Endometrium (tissue), 2 donors: ENCODE measurements around the gene PPP6R3.
"Not testable (repeated sequence)": the region's sequence is repeated elsewhere in the genome, so short reads cannot be mapped to it uniquely, and the experiment has no call there.

Source experiments
- FAIRE-seq: peaks from 2 replicates; lab custom pipeline; 2012; peaks lifted over from hg19 to GRCh38; lab: Jason Lieb, UNC
- donor health status: control.
- donor health status: control.

The PPP6R3 gene

GRCh38 chr11:68434159-68434558 lies 26.4 kb upstream of the PPP6R3 start:
- not testable (repeated sequence) for FAIRE-seq

GRCh38 chr11:68436162-68436888 lies 24.2 kb upstream of the PPP6R3 start:
- FAIRE-seq = no peak

GRCh38 chr11:68436985-68437926 lies 23.3 kb upstream of the PPP6R3 start:
- no peak for FAIRE-seq

- no peak for FAIRE-seq
These were observed 22.5 kb upstream of the PPP6R3 start for GRCh38 chr11:68437927-68438657.

GRCh38 chr11:68438658-68439259 lies 21.8 kb upstream of the PPP6R3 start:
- no peak for FAIRE-seq

- no peak for FAIRE-seq
These were observed 21.0 kb upstream of the PPP6R3 start for GRCh38 chr11:68439355-68440065.

- FAIRE-seq = no peak
These were observed 20.3 kb upstream of the PPP6R3 start for GRCh38 chr11:68440224-68440623.

- no peak for FAIRE-seq
These were observed 18.9 kb upstream of the PPP6R3 start for GRCh38 chr11:68441466-68442230.

GRCh38 chr11:68442433-68442832 lies 18.1 kb upstream of the PPP6R3 start:
- no peak for FAIRE-seq

- FAIRE-seq = no peak
These were observed 16.0 kb upstream of the PPP6R3 start for GRCh38 chr11:68444566-68444965.

- no peak for FAIRE-seq
These were observed 15.0 kb upstream of the PPP6R3 start for GRCh38 chr11:68445531-68446035.

GRCh38 chr11:68446046-68446725 lies 14.4 kb upstream of the PPP6R3 start:
- FAIRE-seq = no peak

GRCh38 chr11:68447015-68447801 lies 13.3 kb upstream of the PPP6R3 start:
- no peak for FAIRE-seq

GRCh38 chr11:68447914-68448313 lies 12.6 kb upstream of the PPP6R3 start:
- not testable (repeated sequence) for FAIRE-seq

- no peak for FAIRE-seq
These were observed 11.9 kb upstream of the PPP6R3 start for GRCh38 chr11:68448604-68449011.

GRCh38 chr11:68449951-68450350 lies 10.6 kb upstream of the PPP6R3 start:
- FAIRE-seq = no peak

- FAIRE-seq = no peak
These were observed 9.8 kb upstream of the PPP6R3 start for GRCh38 chr11:68450711-68451110.

- FAIRE-seq = no peak
These were observed 5.8 kb upstream of the PPP6R3 start for GRCh38 chr11:68454767-68455166.

GRCh38 chr11:68455485-68455884 lies 5.1 kb upstream of the PPP6R3 start:
- no peak for FAIRE-seq
